Kidney (tissue), 14 donors: ENCODE measurements around the gene ADAMTS3. TPM values are rescaled to one million over a fixed set of nuclear protein-coding genes. Genes with fewer than 3 reads are reported as not detected.
A peak's percentile ranks its signal among the peaks of the same experiment; 100 is the strongest.

Experiments used
- DNase-seq, 5 donors: peaks; one replicate each; pipeline ENCODE4 v3.0.0-alpha.2; 2013 to 2020
- FAIRE-seq: peaks from 2 replicates; lab custom pipeline; 2012; peaks lifted over from hg19 to GRCh38; lab: Jason Lieb, UNC
- H3K27ac ChIP-seq, 2 donors: one replicate each; pipeline ENCODE4 v1.7.0; 2013; ENCODE audit warnings: low read depth in 2 of 2, low read length in 2 of 2, inconsistent platforms in 1 of 2
- H3K27me3 ChIP-seq: one replicate; pipeline ENCODE4 v1.7.1; 2013; ENCODE audit warnings: low read length, inconsistent platforms; ENCODE audit not compliant: control insufficient read depth, insufficient read depth
- H3K36me3 ChIP-seq, 3 donors: one replicate each; pipeline versions ENCODE4 v1.7.0 to v1.7.1; 2013; ENCODE audit warnings: low read length in 3 of 3, control low read depth in 1 of 3, inconsistent platforms in 1 of 3; ENCODE audit not compliant: insufficient read depth in 3 of 3, control insufficient read depth in 2 of 3
- H3K4me1 ChIP-seq, 3 donors: one replicate each; pipeline versions ENCODE4 v1.7.0 to v1.7.1; 2013; ENCODE audit warnings: low read length in 3 of 3, inconsistent platforms in 1 of 3, low read depth in 1 of 3; ENCODE audit not compliant: control insufficient read depth in 2 of 3, insufficient read depth in 2 of 3
- H3K4me3 ChIP-seq, 3 donors: one replicate each; pipeline versions ENCODE4 v1.7.0 to v1.8.1; 2013; ENCODE audit warnings: low read length in 3 of 3, control low read depth in 1 of 3, inconsistent platforms in 1 of 3
- H3K9ac ChIP-seq, 3 donors: one replicate each; pipeline versions ENCODE4 v1.7.0 to v1.7.1; 2013; ENCODE audit warnings: low read length in 3 of 3, control low read depth in 1 of 3, inconsistent platforms in 1 of 3
- H3K9me3 ChIP-seq, 3 donors: one replicate each; pipeline versions ENCODE4 v1.7.0 to v1.7.1; 2013; ENCODE audit warnings: low read length in 3 of 3, control low read depth in 1 of 3, inconsistent platforms in 1 of 3; ENCODE audit not compliant: control insufficient read depth in 2 of 3, insufficient read depth in 1 of 3
- intact Hi-C: fragments of 100-400 bp; cut with DNase I; formaldehyde crosslinking; loops from one replicate; pipeline ENCODE4 v1.11.1; 2022
- polyA plus RNA-seq: library from polyadenylated mRNA; stranded (reverse); fragments of 350-450 nt; fragmentation: Illumina TruSeq; extraction: RNeasy Lipid Tissue Mini Kit (QIAGEN cat#74804); gene quantifications from one replicate; pipeline ENCODE4 v1.2.3, GENCODE V29; 2014; ENCODE audit warnings: low read depth, low replicate concordance; ENCODE audit not compliant: insufficient read depth
- total RNA-seq: library from RNA; stranded (reverse); fragmentation: NEBNext Ultra II Directional; extraction: Animal tissue kit (Norgen Biotek cat#: 25700); gene quantifications from one replicate; pipeline ENCODE4 v1.2.1, GENCODE V29; 2021
- TF ChIP-seq, protein P1 (sequence below): IDR thresholded peaks from 3 replicates; pipeline ENCODE4 v1.5.1; 2012; ENCODE audit warnings: mild to moderate bottlenecking, moderate library complexity, borderline replicate concordance; ENCODE audit not compliant: insufficient read depth; ENCODE audit errors: extremely low read depth
- donor health status: control.
- donor health status: control.
- donor health status: control.
- donor health status: control.
- donor health status: control.
- donor health status: DM: yes; HTN: yes; CAD: no.
- donor health status: Normal renal cell carcinoma (clear cell type).

Gene ADAMTS3
- total and polyA plus RNA-seq, 2 donors from 2014 or later: 0.56 to 4.2 TPM

DNA sequence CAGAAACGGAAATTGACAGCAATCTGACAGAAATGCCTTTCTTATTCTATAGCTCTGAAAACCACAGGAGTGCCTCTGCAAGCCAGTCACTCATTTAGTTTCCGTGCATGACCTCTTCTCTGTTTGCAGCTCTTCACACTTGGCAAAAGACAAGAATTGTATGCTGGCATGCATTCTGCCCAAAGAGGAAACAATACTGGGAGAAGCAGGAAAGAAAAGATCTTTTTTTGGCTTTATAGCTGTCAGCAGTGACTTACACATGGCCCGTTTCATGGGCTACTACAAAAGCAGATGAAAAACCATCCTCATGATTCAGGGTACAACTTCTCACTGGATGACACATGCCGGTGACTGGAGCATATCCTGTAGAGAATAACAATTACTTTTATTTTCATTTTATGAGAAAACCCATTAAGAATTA, 249.4 kb downstream of the ADAMTS3 start:
- no peak overlapping the region for H3K4me3 ChIP-seq
- peak overlapping the region in 1 of 2 donors; percentile 7 for H3K27ac ChIP-seq
- no peaks in the 10 kb centered on the region for H3K9me3 ChIP-seq
- FAIRE-seq (no peak), DNase-seq (peak in 1 of 5 donors; percentile 12)
- peaks cover 0 to 27% (median 9%) of the 10 kb centered on the region in 3 donors for H3K4me1 ChIP-seq
- TF ChIP-seq, protein P1, sequence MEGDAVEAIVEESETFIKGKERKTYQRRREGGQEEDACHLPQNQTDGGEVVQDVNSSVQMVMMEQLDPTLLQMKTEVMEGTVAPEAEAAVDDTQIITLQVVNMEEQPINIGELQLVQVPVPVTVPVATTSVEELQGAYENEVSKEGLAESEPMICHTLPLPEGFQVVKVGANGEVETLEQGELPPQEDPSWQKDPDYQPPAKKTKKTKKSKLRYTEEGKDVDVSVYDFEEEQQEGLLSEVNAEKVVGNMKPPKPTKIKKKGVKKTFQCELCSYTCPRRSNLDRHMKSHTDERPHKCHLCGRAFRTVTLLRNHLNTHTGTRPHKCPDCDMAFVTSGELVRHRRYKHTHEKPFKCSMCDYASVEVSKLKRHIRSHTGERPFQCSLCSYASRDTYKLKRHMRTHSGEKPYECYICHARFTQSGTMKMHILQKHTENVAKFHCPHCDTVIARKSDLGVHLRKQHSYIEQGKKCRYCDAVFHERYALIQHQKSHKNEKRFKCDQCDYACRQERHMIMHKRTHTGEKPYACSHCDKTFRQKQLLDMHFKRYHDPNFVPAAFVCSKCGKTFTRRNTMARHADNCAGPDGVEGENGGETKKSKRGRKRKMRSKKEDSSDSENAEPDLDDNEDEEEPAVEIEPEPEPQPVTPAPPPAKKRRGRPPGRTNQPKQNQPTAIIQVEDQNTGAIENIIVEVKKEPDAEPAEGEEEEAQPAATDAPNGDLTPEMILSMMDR: no peak
- no peaks in the 10 kb centered on the region for H3K27me3 ChIP-seq
- no peak overlapping the region for H3K9ac ChIP-seq
- H3K36me3 ChIP-seq: no peaks in the 10 kb centered on the region
- intact Hi-C loops: no loop called here

DNA sequence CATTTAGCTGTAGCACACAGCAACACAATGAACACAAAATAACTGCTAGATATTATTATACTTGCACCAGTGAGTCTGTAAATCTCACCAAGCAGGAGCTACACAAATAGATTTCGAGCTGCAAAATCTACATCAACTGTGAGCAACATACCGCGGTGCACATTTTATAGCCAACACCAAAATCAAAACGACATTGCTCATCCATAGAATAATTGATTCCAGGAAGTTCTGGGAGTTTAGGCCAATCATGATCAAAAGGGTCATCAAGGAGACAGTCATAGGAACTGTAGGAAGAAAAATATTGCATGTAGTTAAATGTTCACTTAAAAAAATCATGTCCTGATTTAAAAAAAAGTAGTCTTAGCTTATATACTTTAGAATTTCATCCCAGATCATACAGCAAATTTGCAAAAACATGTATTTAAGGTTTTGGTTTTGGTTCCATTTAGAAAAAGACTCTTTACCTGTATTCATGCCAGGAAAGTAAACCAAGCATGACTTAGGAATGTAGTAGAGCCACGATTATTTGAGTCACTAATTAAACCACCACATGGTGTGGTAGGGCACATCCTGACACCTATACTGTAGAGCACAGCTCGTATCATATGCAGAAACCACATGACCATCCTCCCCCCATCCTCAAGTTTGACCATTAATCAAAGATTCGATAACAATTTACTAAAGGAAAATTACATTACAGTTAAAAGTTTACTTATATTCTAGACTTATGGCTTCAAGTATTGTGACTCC, 250.4 kb downstream of the ADAMTS3 start:
- intact Hi-C loops: no loop called here
- peak overlapping the region; percentile 26 to 66 for H3K27ac ChIP-seq
- no peak overlapping the region for H3K4me3 ChIP-seq
- TF ChIP-seq, protein P1: no peak
- no peaks in the 10 kb centered on the region for H3K9me3 ChIP-seq
- H3K27me3 ChIP-seq: no peaks in the 10 kb centered on the region
- peaks cover 0 to 27% (median 9%) of the 10 kb centered on the region in 3 donors for H3K4me1 ChIP-seq
- H3K9ac ChIP-seq: no peak overlapping the region
- FAIRE-seq (peak; percentile 85), DNase-seq (peak in 1 of 5 donors; percentile 29)
- no peaks in the 10 kb centered on the region for H3K36me3 ChIP-seq

DNA sequence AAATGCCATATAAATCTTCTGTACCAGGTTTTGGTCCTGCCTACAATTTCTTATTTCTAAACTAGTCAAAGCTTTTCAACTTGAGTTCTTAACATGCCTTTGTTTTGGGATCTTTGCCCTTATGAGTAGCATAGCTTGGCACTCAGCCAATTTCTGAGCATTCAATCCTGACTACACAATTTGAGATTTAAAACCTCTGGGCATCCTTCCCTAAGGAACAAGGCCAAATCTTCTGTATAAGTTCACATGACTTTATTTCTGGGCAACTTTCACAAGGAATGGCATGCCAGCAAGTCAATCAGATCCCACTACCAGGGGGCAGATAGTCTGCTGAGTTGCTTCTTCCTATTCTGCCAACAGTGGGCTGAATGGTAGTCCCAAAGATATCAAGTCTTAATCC, 254.2 kb downstream of the ADAMTS3 start:
- H3K36me3 ChIP-seq: no peaks in the 10 kb centered on the region
- H3K9ac ChIP-seq: no peak overlapping the region
- TF ChIP-seq, protein P1: no peak
- peaks cover 0 to 22% (median 10%) of the 10 kb centered on the region in 3 donors for H3K4me1 ChIP-seq
- FAIRE-seq (peak; percentile 66), DNase-seq (peak in 2 of 5 donors; percentile 33 to 53)
- no peaks in the 10 kb centered on the region for H3K9me3 ChIP-seq
- H3K27ac ChIP-seq: no peak overlapping the region
- H3K4me3 ChIP-seq: no peak overlapping the region
- no peaks in the 10 kb centered on the region for H3K27me3 ChIP-seq
- intact Hi-C loops: no loop called here
